ENCODE data around the gene ENAH. TPM values are rescaled to one million over a fixed set of nuclear protein-coding genes. Genes with fewer than 3 reads are reported as not detected.
"Not testable (repeated sequence)": the region's sequence is repeated elsewhere in the genome, so short reads cannot be mapped to it uniquely, and the experiment has no call there.

Gene ENAH
- 80.8 TPM for total RNA-seq

- ATAC-seq: peak; percentile 86
- intact Hi-C loops (cut with DNase I): no loop called here
- DNase-seq (ENCODE audit: low spot score): peak; percentile 86
Observed at GRCh38 chr1:225652729-225653462, at the start of gene ENAH. TSS of gene ENAH (minus strand) at chr1:225653123. CDS start at chr1:225652690, 433 bp downstream.

DNA sequence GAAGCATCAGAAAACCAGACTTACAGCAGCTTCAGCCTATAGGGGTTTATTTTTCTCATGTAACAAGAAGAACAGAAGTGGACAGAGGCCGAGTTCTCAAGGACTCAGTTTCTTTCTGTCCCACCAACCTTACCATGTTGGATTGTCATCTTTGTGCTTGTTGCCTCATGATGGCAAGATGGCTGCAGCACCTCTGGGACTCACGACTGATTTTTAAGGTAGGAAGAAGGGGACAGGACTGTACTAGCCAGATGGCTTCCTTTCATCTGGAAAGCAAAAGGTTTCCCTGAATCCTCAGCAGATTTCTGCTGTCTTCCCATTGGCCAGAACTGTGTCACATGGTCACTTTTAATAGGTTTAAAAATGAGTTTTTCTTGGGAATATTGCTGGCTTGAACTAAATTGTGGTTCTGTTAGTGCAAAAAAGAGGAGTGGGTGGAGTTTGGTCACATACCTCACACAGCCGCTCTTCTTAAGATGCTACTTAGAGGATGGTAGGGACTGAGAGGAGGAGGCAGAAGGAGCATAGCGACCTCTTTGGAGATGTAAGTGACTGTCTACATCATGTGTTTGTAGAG, 48.1 kb upstream of the ENAH start:
- ATAC-seq (no peak), DNase-seq (ENCODE audit: low spot score) (no peak)
- intact Hi-C loops (cut with DNase I): no loop called here

DNA sequence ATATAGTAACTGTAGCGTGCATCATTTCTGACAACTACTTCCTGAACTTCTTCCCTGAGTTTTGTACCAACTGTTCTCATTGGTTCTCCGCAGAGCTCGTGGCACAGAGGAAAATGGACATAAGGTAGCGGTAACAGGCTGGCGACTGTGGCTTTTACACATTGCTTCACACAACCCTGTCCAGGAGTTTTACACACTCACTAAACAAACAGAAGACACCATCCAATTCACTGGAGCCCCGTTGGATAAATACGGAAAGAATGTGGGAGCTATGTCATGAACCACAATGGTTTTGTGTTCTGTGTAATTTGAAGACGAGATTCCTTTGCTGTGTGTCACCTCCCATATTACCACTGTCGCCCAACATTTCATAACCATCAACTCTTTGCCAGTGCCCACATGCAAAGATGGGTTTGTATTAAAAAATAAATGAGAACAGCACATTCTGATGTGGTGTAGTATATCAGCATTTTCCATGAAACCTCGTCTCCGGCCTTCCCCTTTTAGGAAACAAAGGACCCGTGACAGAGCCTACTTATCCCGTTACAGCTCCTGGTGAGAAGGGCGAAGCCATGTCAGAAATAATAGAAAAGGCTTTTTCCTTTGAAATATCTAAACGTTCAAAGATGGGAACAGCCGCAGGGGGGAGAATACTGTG, 47.4 kb upstream of the ENAH start:
- DNase-seq (ENCODE audit: low spot score) (no peak), ATAC-seq (peak; percentile 63)
- intact Hi-C loops (cut with DNase I): no loop called here

DNA sequence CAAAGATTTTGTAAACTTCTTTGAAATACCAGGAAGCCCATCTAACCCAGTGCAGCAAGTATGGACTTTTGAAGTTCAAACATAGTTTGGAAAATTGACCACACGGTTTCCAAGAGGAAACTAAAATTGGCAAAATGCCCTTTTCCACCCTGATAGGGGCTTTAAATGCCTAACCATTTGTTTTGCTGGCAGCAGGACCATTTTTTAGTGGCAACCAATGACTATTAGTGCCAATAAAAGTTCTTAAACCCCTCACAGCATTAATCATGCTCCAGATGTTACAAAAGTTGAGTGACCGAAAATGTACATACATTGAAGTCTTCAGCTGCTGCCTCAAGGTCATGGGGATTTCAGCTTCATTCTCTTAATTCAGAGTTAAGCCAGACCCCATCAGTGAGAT, 46.4 kb upstream of the ENAH start:
- intact Hi-C loops (cut with DNase I): no loop called here
- DNase-seq (ENCODE audit: low spot score): no peak
- no peak for ATAC-seq

DNA sequence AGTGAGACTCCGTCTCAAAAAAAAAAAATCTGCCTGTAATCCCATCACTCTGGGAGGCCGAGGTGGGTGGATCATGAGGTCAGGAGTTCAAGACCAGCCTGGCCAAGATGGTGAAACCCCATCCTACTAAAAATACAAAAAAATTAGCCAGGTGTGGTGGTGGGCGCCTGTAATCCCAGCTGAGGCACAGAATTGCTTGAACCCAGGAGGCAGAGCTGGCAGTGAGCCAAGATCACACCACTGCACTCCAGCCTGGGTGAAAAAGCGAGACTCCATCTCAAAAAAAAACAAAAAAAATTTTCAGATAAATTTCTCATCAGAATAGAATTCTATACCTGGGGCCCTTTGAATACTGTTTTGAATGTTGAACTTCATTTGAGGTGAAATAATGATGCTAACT, 45.3 kb upstream of the ENAH start:
- DNase-seq (ENCODE audit: low spot score); ATAC-seq; intact Hi-C loops (cut with DNase I): not testable (repeated sequence)

- no peak for DNase-seq (ENCODE audit: low spot score)
- ATAC-seq: peak; percentile 46
- intact Hi-C loops (cut with DNase I): no loop called here
Observed at GRCh38 chr1:225697428-225697827, 44.5 kb upstream of the ENAH start.

DNA sequence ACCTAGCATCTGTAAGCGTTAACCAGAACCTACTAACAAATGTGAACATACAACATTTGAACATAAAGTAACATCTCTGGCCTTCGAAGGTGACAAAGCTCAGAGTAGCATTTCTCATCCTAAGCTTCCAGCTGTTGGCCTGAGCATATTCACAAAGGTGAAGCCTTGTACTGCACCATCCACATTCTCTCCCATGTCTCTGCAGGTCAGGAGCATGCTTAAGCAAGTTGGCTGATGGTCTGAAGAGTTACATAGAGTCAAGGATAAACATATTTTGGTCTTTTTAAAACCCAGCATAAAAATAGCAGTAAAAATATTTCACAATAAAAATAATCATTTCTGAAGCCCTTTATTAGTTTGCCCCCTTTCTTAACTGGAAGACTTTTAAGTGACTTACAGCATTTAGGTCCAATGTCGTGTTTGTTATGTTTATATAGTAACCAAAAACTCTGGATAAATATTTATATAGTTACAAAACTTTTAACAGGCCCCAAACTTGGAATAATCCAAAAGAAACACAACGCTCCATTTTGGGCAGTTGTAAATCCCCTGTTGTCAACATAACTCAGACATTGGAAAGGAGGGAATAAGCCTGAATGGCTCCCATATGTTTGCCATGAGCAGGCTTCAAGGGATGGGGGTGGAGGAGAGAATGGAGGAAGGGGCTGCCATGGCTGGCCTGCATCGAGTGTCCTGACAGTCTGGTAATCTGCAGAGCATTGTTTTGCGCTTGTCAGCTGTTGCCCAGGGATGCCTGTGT, 42.8 kb upstream of the ENAH start:
- ATAC-seq: peak; percentile 65
- intact Hi-C loops (cut with DNase I): no loop called here

GRCh38 chr1:225694151-225694603, 41.3 kb upstream of the ENAH start:
- intact Hi-C loops (cut with DNase I): no loop called here
- no peak for DNase-seq (ENCODE audit: low spot score)

More for the DNA sequence above, 42.8 kb upstream of the ENAH start:
- no peak for DNase-seq (ENCODE audit: low spot score)

GRCh38 chr1:225693697-225694096, 40.8 kb upstream of the ENAH start:
- DNase-seq (ENCODE audit: low spot score); ATAC-seq; intact Hi-C loops (cut with DNase I): not testable (repeated sequence)

More at GRCh38 chr1:225694151-225694603, 41.3 kb upstream of the ENAH start:
- ATAC-seq: no peak

GRCh38 chr1:225693085-225693696, 40.3 kb upstream of the ENAH start:
- DNase-seq (ENCODE audit: low spot score): no peak
- no peak for ATAC-seq
- intact Hi-C loops (cut with DNase I): no loop called here

DNA sequence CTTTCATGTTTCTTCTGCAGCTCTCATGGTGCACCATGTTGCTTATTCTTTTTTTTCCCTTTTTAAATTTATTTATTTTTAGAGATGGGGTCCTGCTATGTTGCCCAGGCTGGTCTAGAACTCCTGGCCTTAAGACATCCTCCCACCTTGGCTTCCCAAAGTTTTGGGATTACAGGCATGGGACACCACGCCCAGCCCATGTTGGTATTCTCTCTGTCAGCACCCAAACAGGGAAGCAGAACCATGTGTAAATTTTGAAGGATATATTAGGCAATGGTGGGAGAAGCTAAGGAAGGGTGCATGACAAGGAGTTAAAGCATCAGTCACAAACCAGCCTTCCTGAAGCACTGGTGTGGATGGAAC, 39.6 kb upstream of the ENAH start:
- DNase-seq (ENCODE audit: low spot score) (no peak), ATAC-seq (no peak)
- intact Hi-C loops (cut with DNase I): no loop called here

- intact Hi-C loops (cut with DNase I): no loop called here
- peak; percentile 10 for ATAC-seq
- DNase-seq (ENCODE audit: low spot score): no peak
Observed at GRCh38 chr1:225691861-225692516, 39.1 kb upstream of the ENAH start.

- intact Hi-C loops (cut with DNase I): no loop called here
- DNase-seq (ENCODE audit: low spot score) (no peak), ATAC-seq (no peak)
Observed at GRCh38 chr1:225691377-225691776, 38.5 kb upstream of the ENAH start.

GRCh38 chr1:225689882-225690459, 37.0 kb upstream of the ENAH start:
- no peak for DNase-seq (ENCODE audit: low spot score)
- intact Hi-C loops (cut with DNase I): no loop called here
- no peak for ATAC-seq

DNA sequence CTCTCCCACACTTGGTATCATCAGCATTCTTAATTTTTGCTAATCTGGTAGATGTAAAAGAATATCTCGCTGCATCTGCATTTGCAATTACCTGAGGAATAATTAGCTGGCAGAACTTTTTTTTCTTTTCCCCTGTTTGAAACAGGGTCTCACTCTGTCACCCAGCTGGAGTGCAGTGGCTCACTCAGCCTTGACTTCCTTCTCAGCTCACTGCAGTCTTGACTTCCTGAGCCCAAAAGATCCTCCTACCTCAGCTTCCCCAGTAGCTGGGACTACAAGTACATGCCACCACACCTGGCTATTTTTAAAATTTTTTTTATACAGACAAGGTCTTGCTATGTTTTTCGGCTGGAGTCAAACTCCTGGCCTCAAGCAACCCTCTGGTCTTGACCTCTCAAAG, 35.4 kb upstream of the ENAH start:
- ATAC-seq (no peak), DNase-seq (ENCODE audit: low spot score) (no peak)

GRCh38 chr1:225685476-225686176, 32.7 kb upstream of the ENAH start:
- DNase-seq (ENCODE audit: low spot score) (no peak), ATAC-seq (no peak)
- intact Hi-C loops (cut with DNase I): no loop called here

More for the DNA sequence above, 35.4 kb upstream of the ENAH start:
- intact Hi-C loops (cut with DNase I): no loop called here

GRCh38 chr1:225684741-225685140, 31.8 kb upstream of the ENAH start:
- intact Hi-C loops (cut with DNase I): no loop called here
- ATAC-seq: no peak
- DNase-seq (ENCODE audit: low spot score): no peak

DNA sequence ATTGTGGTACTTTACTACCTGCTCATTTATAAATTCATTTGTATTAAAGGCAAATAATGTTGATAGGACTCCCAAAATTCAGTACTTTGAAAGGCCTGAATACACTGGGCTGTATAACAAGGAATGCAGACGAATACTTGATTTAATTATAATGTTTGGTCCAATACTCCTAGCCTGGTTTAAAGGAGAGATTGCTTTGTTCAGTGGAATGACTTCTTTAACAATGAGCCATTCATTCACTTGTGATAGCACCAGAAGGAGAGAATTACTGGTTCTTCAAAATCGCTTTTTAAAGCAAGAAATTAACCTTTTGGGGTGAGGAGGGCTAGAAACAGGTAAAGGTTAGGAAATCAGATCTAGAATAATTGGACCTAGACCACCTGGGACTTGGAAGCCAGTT, 28.3 kb upstream of the ENAH start:
- DNase-seq (ENCODE audit: low spot score): no peak
- no peak for ATAC-seq
- intact Hi-C loops (cut with DNase I): no loop called here
